GM19351 (cell line): Measurements from ENCODE around the gene DBET.
"Not testable (repeated sequence)": the region's sequence is repeated elsewhere in the genome, so short reads cannot be mapped to it uniquely, and the experiment has no call there.

ENCODE experiments used
- ATAC-seq: cut with Tn5 transposase; IDR thresholded peaks from one replicate; pipeline ENCODE4 v1.9.1; 2021; ENCODE audit warnings: mild to moderate bottlenecking, moderate library complexity; ENCODE audit not compliant: unreplicated experiment

DBET gene

DNA sequence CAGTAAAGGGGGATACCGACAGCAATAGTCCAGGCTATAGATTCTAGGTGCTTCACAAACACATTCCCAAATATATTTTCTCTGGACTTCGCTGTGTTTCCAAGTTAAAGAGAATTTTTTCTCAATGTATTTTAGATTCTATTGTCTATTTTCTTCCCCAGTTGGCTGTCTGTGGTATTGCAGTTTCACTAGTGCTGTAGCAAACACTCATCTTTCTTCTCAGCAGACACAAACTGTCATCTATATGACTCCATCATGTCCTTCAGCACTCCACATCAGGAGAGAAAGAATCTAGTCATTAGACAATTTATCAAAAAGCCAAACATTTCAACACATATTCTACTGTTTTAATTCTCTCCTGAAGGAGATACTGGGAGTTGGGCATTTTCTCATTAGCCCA, at the start of gene DBET:
Gene DBET (plus strand): TSS at position 161 of the 400 bp plus-strand sequence.
- peak; percentile 74 for ATAC-seq

DNA sequence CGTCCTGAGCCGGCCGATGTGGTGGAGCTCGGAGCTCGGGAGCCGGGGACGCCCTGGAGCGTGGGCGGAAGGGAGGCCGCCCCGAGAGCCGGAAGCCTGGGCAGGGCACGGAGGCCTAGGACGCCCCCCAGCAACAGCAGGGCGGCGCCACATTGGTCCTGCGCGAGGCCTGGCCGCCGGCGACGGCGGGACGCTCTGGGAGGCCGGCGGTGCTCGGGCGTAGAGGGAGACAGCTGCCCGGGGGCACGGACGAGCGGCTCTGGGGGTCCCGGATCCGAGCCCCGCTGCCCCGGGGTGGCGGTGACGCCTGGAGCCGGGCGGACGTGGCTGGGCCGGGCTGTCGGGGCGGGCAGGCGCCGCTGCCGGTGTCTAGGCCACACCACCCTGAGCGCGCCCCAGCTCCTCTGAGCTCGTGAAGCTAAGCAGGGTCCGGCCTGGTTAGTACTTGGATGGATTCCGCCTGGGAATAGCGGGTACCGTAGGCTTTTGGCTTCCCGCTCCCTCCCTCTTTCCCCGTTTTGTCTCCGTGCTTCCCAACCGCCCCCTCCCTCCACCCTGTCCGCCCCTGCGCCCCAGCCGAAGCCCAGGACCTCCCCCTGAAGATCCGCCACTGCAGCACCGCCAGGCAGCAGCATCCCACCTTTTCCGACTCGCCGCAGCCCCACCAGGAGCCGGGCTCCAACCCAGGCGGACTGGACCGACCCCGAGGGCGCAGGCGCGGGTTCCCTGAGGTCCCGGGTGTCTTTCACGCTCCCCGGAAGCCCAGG, 49.3 kb upstream of the DBET start:
- ATAC-seq, result no peak

DNA sequence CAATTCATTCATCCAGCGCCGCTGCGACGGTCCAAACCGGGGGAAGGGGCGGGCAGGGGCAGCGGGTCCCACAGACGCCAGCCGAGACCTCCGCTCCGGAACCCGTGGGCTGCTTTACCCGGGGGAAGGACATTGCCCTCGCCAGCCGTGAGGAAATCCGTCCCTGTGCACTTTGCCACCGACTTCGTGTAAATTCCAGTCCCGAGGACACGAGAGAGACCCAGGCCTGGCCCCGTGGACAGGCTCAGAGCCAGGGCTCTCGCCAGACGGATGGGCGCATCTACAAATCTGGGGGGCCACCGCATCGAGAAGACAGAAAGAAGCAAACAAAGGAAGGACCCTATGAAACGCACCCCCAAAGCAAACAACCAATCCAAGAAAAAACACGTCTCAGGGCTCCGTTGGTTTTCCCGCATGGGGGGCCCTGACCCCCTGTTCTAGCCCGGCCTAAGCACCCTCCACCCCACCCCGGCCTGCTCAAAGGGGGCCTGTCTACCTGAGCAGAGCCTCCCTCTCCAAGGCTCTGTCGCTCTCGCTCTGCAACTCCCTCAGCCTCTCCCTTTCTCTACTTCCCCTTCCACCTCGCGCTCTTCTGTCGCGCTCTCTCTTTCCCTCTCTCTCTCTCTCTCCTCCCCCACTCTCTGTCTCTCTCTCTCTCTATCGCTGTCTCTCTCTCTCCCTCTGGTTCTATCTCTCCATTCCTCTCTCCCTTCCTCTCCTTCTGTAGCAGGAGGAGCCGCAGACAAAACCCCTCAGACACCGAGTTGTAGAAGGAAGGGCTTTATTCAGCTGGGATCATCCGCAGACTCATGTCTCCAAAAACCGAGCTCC, 48.5 kb upstream of the DBET start:
- ATAC-seq, result no peak

DNA sequence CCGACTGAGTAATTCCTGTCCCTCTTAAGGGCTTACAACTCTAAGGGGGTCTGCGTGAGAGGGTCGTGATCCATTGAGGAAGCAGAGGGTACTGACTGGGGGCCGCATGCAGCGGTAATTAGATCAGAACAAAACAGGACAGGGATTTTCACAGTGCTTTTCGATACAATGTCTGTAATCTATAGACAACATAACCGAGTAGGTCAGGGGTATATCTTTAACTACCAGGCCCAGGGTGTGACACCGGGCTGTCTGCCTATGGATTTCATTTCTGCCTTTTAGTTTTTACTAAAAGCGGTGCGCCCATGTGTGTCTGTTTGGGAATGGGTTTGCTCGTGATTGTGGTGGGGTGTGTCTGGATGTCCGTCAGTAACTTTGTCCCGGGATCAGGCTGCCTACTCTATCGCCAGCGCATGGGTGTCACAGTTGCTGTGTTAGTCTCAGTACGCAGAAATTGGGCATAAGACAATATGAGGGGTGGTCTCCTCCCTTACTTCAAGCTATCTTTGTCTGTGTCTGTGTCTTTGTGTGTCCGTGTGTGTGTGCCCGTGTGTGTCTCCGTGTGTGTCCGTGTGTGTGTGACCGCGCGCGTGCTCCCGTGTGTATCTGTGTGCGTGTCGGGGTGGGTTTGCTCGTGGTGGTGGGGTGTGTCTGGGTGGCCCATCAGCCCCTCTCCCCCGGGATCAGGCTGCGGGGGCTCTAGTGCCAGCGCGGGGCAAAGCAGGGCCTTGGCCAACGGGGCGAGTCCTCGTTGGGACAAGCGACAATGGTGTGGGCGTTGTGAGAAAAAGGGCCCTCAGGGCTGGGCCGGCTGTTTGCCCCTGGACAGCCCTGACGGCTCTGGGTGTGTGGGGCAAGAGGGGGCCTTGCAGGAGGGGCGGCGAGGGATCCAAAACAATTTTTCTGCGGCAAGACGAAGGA, 47.7 kb upstream of the DBET start:
- ATAC-seq, result no peak

DNA sequence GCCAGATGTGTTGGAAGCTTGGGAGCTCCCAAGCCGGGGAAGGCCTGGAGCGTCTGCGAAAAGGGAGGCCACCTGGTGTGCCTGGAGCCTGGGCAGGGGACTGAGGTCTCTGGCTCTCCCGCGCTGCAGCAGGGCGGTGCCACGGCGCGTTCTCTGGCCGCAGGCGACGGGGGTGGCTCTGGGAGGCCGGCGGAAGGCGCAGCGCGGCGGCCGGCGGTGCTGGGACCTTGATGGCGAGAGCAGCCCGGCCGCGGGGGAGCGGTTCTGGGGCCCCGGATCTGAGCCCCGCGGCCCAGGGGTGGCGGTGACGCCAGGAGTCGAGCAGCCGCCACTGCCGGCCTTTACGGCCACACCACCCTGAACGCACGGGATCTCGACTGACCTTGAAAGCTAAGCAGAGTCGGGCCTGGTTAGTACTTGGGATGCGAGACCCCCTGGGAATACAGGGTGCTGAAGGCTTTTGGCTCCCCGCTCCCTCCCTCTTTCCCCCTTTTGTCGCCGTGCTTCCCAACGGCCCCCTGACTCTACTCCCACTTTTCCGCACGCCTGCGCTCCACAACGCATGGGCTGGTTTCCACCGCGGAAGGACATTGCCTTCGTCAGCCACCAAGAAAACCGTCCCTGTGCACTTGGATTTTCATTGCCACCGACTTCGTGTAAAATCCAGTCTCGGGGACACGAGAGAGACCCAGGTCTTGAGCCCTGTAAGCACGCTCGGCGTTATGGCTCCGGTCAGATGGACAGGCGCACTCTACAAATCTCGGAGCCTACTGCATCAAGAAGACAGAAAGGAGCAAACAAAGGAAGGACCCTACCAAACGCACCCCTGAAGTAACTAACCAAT, 46.7 kb upstream of the DBET start:
- ATAC-seq, result no peak

DNA sequence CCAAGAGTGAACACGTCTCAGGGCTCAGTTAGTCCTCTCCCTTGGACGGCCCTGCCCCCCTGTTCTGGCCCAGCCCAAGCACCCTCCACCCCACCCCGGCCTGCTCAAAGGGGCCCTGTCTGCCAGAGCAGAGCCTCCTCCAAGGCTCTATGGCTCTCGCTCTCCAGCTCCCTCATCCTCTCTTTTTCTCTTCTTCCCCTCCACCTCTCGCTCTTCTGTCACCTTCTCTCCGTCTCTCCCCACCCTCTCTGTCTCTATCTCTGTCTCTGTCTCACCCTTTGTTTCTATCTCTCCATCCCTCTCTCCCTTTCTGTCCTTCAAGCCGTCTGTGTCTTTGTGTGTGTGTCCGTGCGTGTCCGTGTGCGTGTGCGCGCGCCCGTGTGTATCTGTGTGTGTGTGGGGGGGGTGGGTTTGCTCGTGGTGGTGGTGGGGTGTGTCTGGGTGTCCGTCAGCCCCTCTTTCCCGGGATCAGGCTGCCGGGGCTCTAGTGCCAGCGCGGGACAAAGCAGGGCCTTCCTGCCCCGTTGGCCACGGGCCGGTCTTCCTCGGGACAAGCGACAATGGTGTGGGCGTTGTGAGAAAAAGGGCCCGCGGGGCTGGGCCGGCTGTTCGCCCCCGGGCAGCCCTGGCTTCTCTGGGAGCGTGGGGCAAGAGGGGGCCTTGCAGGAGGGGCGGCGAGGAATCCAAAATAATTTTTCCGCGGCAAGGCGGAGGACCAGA, 45.9 kb upstream of the DBET start:
- ATAC-seq, result no peak

DNA sequence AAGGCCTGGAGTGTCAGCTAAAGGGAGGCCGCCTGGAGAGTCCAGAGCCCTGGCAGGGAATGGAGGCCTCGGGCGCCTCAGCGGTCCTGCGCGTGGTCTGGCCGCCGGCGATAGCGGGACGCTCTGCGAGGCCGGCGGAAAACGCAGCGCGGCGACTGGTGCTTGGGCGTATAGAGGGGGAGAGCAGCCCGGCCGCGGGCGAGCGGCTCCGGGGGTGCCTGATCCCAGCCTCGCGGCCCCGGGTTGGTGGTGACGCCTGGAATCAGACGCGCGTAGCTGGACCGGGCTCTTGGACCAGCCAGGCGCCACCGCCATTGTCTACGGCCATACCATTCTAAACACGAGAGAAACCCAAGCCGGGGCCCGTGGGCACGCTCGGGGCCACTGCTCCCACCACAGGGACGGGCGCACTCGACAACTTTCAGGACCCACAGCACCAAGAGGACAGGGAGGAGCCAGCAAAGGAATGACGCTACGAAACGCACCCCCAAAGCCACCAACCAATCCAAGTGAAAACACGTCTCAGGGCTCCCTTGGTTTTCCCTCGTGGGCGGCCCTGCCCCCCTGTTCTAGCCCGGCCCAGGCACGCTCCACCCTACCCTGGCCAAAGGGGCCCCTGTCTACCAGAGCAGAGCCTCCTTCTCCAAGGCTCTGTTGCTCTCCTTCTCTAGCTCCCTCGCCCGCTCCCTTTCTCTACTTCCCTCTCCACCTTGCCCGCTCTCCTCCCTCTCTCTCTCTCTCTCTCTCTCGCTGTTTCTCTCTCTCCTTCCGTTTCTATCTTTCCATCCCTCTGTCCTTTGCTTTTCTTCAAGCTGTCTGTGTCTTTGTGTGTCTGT, 45.1 kb upstream of the DBET start:
- no peak for ATAC-seq

DNA sequence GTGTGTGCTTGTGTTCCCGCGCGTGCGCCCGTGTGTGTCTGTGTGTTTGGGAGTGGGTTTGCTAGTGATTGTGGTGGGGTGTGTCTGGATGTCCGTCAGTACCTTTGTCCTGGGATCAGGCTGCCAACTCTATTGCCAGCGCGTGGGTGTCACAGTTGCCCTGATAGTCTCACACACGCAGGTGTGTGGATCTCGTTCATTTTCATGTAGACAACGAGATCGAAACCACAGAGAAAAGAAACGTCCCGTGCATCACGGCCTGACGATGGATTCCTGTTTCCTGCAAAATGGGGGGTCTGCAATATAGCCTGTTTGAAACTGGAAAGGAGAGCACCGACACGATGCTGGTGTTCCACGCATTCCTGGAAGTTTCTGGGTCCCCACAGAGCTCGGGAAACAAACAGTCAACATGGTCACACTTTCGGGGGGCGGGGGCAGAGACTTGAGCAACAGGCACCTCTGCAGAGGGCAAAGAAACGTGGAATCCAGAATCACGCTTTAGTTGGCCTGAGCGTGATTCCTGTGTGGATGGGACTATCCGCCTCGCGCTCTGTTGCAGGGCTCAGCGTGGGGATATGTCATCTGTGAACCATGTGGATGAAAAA, 44.3 kb upstream of the DBET start:
- not testable (repeated sequence) for ATAC-seq

DNA sequence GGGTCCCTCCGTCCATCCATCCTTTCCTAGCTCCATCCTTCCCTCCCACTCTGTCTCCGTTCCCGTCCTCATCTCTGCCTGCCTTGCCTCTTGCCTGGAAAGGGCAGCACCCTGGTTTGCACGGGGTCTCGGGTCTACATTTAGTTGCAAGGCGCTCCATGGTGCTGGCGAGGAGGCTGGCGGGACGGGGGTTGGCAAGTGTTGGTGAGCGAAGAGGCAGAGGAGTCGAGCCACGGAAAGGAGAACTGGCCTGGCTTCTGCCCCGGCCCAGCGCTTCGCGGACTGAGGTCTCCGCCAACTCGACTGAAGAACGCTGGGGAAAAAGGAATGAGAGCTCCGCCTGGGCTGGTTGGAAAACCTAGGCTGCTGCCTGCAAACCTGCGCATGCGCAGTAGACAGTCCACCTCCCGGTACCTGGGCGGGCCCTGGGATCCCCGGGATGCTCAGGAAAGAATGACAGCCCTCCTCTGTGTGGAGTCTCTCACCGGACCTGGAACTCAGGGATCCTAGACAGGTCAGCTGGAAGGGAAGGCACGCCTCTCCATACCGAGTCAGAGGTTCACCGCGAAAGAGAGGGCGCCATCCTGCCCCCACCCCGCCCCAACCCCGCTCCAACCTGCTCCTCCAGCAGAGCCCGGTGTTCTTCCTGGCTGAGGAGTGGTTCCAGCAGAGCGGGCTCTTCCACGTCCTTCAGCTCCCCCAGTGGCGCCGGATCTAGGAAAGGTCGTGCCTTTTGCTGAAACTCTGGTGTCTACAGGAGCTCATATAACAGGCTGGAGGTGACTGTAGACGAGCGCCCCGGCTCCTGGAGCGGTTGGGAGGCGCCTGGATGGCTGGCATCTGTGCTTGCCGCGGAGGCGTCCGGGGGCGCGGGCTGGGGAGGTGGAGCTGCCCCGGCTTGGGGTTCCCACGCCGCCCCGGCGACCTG, 43.2 kb upstream of the DBET start:
- no peak for ATAC-seq

DNA sequence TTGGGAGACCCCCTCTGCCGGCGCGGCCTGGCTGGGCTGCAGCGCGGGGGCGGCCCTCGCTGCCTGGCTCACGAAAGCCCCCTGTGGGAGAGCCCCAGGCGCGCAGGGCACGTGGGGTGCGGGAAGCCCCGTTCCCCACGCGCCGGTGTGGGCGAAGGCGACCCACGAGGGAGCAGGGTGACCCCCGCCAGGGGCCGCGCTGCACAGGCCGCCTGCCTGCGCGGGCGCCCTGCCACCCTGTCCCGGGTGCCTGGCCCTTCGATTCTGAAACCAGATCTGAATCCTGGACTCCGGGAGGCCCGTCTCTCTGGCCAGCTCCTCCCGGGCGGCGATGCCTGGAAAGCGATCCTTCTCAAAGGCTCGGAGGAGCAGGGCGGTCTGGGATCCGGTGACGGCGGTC, 42.3 kb upstream of the DBET start:
- ATAC-seq, result not testable (repeated sequence)

DNA sequence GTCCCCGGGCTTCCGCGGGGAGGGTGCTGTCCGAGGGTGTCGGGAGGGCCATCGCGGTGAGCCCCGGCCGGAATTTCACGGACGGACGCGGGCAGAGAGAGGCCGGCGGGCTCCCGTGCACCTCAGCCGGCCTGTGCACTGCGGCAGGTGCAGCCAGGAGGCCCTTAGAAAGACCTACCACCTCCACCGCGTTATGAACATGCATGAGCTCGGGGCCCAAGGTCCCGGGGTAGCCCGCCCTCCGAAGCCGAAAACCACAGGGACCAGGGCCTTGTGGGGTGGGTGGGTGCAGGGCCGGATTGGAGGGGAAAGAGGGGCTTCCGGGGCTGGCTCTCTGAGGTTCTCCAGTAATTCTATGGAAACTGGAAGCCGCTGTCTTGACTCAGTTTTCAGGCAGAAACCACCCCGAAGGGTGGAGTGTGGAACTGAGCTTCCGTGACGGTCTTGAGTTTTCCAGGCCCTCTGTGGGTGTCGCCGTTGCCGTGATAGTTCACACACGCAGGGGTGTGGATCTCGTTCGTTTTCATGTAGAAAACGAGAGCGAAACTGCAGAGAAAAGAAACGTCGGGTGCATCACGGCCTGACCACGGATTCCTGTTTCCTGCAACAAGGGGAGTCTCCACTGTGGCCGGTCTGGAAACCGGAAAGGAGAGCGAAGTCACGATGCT, 41.6 kb upstream of the DBET start:
- peak; percentile 49 for ATAC-seq

DNA sequence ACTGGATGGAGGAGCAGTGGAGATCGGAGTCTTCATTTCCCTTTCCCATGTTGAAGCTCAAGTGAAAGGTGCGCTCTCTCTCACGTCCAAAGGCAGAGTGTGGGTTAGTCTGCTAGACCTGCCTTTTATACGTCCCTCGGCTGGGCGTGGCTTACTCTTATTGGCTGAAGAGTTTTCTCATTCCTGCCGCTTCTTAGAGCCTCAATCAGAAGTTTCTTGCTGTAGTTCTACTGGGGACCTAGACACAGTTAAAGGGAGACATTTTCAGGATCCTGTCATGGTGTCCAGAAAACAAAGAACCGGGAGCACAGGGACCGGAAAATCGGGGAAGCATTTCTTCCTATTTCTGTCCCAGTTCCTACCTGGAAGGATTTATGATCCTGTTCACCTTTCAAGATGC, 37.1 kb upstream of the DBET start, which contains the start of gene FRG2:
Gene FRG2 (minus strand): TSS at position 101 of the 400 bp plus-strand sequence. CDS start 52 bp downstream, at position 49.
- not testable (repeated sequence) for ATAC-seq

DNA sequence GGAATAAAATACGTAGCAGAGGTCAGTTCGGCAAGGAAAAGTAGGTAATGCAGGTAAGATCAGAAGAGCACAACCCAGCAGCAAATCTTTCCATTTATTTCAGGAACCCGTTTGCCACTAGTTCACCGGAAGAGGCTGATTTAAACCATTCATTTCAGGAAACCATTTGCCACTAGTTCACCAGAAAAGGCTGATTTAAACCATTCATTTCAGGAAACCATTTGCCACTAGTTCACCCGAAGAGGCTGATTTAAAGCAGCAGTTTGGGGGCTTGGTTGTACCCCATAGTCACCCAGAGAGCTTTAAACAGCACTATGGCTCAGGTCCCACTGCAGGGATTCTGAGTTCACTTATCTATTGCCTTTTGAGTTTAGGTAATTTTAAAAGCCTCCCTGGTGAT, 33.0 kb upstream of the DBET start:
- not testable (repeated sequence) for ATAC-seq

DNA sequence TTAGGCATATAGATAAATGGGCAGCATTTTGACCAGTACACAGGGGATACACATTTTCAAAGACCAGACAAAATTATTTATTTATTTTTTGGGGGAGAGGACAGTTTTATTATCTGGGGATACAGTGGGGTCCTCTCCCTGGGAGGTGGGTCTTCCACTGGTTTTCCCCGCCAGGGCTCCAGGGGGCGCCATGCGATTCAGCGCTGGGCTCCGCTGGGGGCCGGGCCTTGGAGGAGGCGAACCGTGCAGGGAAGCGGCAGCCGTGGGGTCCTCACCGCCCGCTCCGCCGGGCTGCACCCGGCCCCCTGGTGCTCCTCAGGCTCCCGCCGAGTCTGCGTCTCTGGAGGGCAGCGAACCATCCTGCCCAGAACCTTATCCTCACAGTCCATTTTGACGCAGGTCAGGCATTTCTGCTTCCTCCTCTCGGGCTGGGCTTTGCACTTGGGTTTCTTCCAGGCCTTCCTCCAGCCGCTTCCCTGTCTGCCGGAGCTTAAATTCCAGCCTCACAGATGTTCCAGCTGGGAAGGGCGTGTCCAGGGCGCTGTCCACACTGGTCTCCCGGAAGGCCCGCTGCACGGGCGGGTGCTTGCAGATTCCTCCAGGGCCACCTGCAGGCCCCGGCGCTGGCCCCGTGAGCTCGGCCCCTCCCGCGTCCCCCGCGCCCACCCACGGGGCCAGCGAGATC, 26.5 kb upstream of the DBET start:
- ATAC-seq, result not testable (repeated sequence)

DNA sequence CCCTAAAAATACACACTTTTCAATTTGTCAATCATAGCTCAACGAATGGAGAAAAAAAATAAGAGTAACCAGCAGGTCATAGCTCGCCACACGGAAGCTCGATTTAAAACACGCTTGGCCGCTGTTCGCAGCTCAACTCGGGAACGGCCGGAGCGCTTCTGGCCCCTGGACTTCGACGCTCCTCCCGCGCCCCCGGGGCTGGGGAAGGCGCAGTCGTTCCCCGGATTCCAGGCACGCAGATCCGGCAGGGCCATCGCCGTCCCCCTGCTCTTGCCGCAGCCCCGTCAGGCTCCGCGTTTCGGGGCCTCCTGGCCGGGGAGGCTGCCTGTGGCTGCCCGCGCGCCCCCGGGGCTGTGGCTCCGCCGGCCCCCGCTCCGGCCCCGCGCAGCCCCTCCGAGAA, 23.4 kb upstream of the DBET start:
- not testable (repeated sequence) for ATAC-seq

DNA sequence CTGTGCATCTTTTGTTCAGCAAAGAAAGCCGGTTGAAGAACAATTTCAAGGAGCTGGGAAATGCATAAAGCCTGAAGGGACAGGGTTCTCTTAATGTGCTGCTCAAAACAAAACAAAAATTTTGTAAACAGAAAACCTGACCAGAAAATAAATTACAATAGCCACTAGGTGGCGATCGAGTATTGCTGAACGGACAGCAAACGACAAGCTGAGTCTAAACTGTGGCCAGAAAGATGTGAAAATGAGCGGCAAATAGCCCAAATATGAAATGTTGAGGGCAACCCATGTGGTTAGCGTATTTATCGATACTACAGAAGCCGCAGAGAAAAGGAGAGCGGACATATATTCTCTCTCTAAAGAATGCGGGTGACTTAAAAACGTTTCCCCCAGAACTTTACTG, 16.7 kb upstream of the DBET start:
- not testable (repeated sequence) for ATAC-seq
